NOMO-1 (cell line): ENCODE data around the gene NEURL4.
A peak's percentile ranks its signal among the peaks of the same experiment; 100 is the strongest.
"Not testable (repeated sequence)": the region's sequence is repeated elsewhere in the genome, so short reads cannot be mapped to it uniquely, and the experiment has no call there.

Experiments used
- DNase-seq, 2 experiments: peaks; one replicate each; lab custom pipeline; 2025; ENCODE audit not compliant: unreplicated experiment in 2 of 2; lab: John Stamatoyannopoulos, UW

The NEURL4 gene

DNA sequence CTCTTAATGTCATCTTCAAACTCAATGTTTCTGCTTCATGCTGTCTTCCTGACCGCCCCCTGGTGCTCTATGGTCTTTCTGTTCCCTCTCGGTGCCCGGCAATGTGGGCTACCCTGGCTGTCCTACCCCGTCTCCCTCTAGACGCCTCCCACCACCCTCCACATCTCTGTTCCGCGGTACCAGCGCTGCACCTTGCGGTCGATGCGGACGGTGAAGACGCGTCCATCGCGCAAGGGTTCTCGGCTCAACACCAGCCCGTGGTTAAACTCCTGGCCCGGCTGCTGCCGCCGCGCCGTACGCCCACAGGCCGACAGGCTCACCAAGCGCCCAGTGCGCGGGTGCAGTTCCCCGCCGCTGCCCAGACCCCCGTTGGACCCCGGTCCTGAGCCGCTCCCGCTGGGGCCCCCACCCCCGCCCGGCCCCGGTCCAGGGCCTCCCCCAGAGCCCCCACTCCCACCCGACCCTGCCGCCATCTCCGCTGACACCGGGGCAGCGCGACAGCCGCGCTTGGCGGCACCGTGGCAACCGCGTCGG lies at the start of gene NEURL4:
TSS of gene NEURL4 (minus strand) at position 496 of the 534 bp plus-strand sequence. CDS start at position 473, 23 bp downstream.
- DNase-seq: no peak

DNA sequence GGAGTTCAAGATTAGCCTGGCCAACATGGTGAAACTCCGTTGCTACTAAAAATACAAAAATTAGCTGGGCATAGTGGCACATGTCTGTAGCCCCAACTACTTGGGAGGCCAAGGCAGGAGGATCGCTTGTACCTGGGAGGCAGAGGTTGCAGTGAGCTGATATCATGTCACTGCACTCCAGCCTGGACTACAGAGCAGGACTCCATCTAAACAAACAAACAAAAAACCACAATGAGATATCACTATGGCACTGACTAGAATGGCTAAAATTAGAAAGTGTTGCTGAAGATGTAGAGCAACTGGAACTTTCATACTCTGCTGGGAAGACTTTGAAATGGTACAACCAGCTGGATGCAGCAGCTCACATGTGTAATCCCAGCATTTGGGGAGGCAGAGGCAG lies 45.2 kb upstream of the NEURL4 start:
- no peak for DNase-seq

DNA sequence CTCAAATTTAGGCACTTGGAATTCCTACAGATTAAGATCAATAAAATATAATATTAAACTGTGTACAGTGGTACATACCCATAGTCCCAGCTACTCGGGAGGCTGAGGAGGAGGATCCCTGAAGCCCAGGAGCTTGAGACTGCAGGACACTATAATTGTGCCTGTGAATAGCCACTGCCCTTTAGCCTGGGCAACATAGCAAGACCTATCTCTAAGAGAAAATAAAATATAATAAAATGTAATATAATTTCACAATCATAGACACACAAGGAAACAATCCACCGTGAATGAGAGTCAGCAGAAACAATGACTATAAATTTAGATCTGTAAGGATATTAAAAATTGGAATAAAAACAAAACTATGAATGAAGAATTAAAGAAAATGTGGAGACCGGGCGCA lies 41.7 kb upstream of the NEURL4 start:
- DNase-seq: no peak

DNA sequence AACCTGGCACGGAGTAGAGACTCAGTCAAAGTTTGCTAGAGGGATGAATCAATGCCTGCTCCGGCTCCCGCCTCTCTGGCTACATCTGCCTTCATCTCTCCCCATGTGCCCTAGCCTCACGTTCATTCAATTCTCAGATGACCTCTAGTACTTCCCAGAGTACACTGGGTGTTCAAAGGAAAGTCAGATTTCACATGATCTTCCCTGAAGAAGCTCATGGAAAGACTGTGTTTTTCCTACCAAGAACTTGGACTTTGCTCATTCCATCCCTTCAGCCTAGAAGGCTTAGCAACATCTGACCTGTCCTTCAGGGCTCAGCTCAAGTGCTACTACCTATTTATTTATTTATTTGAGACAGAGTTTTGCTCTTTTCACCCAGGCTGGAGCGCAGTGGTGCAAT lies 40.7 kb upstream of the NEURL4 start:
- no peak for DNase-seq

DNA sequence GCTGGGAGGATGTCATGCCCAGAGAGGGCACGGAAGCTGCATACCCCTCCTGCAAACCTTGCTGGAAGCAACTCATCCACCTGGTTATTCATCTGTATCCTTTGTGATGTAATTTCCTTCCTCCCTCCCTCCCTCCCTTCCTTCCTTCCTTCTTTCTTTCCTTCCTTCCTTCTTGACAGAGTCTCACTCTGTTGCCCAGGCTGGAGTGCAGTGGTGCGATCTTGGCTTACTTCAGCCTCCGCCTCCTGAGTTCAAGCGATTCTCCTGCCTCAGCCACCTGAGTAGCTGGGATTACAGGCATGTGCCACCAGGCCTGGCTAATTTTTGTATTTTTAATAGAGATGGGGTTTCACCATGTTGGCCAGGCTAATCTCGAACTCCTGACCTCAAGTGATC lies 39.5 kb upstream of the NEURL4 start:
- not testable (repeated sequence) for DNase-seq

DNA sequence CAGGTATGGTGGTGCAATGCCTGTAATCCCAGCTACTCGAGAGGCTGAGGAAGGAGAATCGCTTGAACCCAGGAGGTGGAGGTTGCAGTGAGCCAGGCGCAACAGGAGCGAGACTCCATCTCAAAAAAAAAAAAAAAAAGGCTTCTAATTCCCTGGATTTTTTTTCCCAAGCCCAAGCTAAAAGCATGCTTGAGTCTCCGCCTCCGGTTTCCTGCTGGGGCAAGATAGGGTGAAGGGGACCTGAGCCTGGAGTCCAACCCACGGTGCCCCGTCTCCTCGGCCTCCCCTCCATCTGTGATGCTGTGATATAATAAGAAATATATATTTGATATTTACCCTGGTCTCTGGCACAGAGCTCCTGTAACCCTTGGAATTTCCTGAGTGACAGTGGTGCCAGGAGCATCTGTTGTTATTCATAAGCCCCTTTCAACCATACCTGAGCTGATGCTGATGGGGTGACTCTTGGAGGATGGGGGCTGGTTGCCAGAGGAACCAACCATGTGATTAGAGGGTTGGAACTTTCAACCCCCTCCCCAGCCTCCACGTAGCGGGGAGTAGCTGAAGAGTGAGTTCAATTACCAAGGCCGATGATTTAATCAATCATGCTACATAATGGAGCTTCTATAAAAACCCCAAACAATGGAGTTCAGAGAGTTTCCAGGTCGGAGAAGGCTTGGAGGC lies 38.9 kb upstream of the NEURL4 start:
- no peak for DNase-seq

DNA sequence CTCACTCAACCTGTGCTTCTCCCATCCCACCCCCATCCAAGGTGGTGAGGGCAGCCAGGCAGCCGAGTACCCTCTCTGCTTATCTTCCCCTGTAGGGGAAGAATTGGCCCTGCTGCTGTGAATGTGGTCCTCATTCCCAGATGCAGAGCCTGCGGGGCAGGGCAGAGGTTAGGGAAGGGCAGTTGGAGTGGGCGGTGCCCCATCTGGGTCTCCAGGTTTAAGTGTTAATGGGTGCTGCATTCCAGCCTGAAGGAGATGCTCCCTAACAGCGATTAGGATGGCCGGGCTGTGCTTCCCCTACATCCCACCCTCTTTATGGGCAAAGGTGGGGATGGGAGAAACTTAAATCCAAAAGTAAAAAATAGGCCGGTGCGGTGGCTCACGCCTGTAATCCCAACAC lies 37.9 kb upstream of the NEURL4 start:
- no peak for DNase-seq

DNA sequence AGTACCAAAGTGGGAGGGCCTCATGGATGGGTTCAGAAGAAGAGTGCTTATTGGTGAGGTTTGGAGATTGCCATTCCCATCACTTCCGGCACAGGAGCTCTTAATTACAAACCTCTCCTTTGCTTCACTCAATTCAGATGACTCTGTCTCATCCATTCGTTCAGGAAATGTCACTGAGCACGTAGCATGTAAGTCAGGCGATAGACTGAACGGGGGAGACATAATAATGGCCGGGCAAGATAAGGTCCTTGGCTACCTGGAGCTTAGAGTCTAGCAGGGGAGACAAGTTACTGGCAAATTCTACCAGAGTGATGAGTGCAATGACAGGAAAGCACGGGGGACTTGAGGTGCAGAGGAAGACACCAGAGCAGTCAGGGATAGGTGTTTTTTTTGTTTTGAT lies 36.8 kb upstream of the NEURL4 start:
- not testable (repeated sequence) for DNase-seq

DNA sequence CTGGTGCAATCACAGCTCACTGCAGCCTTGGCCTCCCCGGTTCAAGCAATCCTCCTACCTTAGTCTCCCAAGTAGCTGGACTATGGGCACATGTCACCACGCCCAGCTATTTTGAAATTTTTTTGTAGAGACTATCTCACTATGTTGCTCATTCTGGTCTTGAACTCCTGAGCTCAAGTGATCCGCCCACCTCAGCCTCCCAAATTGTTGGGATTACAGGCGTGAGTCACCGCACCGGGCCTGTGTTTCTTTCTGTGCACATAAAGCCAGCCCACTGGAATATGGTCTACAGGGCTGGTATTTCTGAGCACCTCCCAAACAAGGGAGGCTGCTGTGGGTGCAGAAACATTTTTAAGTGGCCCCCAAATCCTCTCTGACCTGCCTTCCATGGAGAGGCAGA lies 34.2 kb upstream of the NEURL4 start:
- no peak for DNase-seq

DNA sequence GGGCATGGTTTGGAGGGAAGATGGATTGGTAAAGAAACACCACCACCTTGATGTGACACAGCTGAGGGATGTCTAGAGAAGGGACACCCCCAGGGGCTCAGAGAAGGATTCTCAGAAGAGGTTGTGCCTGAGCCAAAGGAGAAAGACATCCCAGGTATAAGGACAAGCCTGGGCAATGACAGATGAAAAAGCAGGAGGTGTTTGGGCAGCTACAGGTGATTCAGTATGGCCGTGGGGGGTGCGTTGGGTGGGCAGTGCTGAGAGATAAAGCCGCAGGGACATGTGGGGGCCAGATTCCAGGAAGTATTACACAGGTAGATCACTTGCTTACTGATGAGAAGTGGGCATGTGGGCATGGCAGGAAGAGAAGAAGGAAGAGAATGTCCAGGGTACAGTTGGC lies 32.8 kb upstream of the NEURL4 start:
- no peak for DNase-seq

DNA sequence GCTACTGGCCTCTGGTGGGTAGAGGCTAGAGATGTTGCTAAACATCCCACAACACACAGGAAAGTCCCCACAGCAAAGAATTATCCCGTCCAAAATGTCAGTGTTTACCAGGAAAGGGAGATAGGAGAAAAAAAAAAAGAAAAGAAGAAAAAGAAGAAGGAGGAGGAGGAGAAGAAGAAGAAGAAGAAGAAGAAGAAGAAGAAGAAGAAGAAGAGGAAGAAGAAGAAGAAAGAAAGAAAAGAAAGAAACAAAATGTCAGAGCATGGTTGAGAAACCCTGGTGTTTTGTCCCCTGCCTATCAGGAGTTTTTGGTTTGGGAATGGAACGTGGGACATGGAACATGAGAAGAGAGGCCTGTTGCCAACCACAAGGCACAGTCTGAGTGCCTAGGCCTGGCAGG lies 28.2 kb upstream of the NEURL4 start:
- DNase-seq: no peak

DNA sequence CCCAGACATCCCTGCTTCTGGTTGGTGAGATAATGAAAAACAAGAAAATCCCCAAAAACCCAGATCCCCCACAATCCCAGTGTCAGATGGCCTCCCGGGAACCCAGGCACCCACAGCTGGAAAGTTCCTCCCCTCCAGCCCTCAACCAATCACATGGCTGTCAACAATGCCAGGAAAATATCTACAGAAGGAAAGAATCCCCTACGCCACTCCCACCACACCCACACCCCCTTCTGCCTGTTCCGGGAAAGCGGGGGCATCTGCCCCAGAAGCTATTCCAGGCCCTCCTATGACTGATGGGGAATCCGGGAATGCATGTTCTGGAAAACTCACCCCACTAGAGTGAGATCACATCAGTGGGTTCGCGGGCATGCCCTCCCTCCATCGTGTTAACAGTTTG lies 27.6 kb upstream of the NEURL4 start:
- DNase-seq: no peak

DNA sequence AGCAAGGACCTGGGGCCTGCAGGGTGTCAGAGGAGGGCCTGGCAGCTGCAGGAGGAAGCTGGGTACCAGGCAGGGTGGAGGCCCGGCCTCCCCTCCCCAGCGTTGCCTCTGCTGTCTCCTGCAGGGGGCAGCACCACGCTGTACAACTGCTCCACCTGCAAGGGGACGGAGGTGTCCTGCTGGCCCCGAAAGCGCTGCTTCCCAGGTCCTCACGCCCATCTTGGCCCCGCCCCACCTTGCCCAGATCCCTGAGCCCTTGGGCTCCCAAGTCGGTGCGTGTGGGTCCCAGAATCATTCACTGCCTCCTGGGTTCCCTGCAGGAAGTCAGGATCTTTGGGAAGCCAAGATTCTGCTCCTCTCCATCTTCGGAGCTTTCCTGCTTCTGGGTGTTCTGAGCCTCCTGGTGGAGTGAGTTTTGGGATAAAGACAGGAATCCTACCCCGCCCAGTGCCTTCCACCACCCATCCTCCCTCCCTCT lies 27.0 kb upstream of the NEURL4 start:
- DNase-seq: peak; percentile 54 to 56

DNA sequence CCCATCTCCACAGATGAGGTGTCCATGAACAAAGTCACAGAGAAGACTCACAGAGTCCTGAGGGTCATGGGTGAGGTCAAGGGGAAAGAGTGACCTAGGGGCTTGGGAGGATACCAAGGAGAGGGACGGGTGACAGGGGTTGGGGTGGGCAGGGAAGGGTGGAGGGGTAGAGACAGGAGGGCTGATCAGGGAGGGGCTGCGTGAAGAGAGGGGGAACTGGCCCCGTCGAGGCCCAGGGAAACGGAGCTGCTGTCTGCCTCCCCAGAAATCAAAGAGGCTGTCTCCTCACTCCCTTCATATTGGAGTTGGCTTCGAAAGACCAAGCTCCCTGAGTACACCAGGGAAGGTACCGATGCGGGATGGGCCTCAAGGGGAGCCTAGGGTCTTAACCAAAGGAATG lies 26.4 kb upstream of the NEURL4 start:
- DNase-seq: no peak

DNA sequence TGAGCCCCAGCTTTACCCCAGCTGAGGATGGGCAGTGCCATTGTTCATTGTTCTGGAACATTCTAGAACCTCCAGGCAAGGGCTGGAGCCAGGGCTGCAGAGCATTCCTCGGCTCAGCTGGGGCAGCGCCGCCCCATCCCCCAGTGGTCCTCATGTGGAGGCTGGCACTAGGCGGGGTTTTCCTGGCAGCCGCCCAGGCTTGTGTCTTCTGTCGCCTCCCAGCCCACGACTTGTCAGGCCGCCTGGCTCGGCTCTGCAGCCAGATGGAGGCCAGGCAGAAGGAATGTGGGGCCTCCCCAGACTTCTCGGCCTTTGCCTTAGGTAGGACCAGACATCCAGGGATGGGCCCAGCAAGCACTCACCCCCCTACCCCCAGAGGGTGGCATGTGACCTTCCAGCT lies 25.9 kb upstream of the NEURL4 start, which contains the start of gene TMEM95:
TSS of gene TMEM95 (plus strand) at position 104 of the 400 bp plus-strand sequence. CDS start at position 153, 49 bp downstream.
- no peak for DNase-seq

DNA sequence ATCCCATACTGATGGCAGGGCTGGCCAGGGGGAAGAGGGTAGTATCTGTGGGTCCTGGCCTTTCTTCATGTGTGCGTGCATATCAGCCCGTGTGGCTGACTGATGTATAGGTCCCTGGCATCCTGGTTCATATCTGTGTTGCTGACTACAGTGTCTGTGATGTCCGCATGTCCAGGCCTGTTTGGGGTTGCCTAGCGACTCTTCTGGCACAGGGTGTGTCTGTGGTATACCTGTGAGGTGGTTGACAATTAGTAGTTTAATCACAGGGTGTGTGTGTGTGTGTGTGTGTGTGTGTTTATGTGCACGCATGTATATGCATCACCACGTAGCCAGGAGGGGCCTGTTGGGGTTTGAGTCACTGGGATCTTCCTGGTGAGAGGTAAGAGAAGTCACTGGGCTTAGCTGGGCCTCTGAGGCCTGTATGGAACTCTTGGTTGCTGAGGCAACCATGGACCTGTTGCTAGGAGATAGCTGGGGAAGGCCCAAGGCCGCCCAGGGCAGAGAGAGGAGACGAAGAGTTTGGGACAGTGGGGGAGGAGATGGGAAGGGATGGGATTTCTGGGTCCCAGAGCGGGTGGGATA lies 25.2 kb upstream of the NEURL4 start:
- no peak for DNase-seq

DNA sequence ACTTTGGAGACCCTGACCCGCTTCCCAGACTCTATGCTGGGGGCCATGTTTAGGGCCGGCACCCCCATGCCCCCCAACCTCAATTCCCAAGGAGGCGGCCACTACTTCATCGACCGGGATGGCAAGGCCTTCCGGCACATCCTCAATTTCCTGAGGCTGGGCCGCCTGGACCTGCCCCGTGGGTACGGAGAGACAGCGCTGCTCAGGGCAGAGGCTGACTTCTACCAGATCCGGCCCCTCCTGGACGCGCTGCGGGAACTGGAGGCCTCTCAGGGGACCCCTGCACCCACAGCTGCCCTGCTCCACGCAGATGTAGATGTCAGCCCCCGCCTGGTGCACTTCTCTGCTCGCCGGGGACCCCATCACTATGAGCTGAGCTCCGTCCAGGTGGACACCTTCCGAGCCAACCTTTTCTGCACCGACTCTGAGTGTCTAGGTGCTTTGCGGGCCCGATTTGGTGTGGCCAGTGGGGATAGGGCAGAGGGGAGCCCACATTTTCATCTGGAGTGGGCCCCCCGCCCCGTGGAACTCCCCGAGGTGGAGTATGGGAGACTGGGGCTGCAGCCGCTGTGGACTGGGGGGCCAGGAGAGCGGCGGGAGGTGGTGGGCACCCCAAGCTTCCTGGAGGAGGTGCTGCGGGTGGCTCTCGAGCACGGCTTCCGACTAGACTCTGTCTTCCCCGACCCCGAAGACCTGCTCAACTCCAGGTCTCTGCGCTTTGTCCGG lies 23.9 kb upstream of the NEURL4 start:
- DNase-seq: no peak

DNA sequence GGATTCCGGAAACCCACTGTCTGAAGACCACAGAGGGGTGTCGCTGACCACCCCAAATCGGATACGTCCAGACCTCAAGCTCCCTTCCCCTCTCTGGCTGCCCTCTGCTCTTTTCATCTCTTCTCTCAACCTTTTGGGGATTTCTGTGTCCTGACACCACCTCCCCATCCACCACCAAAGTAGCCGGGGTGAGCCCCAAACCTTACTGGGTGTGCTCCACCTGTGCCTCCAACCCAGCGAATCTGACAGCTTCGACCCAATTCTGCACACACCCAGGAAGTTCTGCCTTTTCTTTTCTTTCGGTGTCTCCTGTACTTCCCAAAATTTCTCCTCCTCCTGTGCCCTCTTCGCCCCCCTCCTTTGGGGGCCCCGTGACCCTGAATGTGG lies 23.4 kb upstream of the NEURL4 start:
- no peak for DNase-seq

DNA sequence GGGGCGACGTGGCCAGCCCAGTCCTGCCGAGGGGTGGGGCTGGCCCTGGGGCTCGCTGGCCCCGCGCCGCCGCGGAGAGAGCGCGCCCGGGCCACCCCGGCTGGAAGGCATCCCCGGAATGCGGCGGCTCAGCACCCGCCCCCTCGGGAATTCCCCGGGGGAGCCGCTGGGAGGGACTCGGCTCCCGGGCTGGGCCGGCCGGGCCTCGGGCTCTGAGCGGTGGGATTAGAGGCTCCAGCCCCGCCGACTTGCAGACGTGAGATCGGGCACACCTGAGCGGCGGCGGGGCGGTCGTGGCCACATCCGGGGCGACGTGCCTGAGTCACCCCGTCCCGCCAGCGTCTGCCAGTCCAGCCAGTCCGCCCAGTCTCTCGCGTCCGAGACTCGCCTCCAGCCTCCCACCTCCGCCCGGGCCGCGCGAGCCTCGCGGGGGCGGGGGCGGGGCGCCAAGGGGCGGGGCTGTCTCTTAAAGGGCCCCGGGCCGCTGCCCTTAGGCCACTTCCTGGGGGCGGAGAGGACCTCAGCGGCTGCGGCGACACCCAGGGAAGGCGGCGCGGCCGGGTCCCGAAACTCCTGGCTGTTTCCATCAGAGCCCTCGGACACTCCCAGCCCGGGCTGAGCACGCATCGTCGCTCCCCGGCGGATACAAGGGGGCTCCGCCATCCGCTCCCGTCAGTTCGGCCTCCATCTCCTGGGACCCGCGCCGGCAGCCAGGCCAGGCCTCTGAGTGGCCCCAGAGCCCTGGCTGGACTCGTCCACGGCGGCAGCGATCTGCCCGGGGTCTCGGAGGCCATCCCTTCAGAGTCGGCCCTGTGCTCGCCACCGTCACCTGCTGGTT lies 22.7 kb upstream of the NEURL4 start, which contains the start of gene KCTD11:
TSS of gene KCTD11 (plus strand) at position 498 of the 838 bp plus-strand sequence.
- DNase-seq: peak in 1 of 2 experiments; percentile 31

DNA sequence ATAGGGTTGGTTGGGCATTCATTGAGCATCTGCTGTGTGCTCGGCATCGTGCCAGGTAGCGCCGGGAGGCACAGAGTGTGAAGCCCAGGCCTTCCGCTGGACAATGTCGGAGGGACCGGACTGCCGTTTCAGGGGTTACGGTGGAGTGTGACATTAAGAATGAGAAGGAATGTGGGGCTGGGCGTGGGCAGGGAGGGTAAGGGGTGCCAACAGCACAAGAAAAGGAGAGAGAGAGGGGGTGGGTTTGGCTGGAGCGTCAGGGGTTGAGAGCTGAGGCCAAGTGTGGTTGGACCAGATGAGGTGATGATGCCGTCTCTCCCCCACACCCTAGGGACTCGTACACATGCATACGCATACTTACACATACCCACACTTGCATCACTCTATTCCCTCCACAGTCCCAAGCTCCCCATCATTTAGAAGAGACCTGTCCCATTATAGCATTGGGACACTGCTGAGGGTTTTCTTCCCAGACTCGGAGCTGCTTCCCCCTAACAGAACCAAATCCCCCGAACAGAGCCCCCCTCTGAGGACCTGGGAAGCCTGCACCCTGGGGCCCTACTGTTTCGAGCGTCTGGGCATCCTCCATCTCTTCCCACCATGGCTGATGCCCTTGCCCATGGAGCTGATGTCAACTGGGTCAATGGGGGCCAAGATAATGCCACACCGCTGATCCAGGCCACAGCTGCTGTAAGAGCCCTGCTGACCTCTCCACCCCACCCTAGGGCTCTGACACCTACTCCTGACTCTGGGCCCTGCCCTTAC lies 19.5 kb upstream of the NEURL4 start:
- no peak for DNase-seq
